Measurements from ENCODE around the gene OR51E2.
A peak's percentile ranks its signal among the peaks of the same experiment; 100 is the strongest.

The OR51E2 gene

DNA sequence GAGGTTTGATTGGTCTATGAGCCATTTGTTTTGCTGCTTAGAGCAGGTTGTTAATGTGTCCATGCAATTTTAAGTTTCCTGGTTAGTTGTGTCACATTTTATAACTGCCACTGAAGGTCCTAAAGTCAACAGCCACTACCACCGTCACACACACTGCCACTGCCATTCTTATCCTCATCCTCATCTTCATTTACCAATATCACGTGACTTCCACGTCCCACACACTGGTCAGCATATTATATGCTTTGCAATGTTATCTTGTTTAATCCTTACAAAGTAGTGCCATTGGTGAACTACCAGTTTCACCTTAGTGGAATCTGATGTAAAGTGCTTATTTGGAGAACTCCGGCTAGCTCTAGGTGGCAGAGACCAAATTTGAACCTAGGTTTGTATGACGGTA is 16.6 kb upstream of the OR51E2 start:
- H3K23ac ChIP-seq (ENCODE audit: low read length in 2 of 2), result no peak overlapping the region
- H3K4ac ChIP-seq (ENCODE audit: low read depth in 1 of 2, low read length in 2 of 2), result no peak overlapping the region
- 89% methylated on average over 1 of the region's 5 CpGs for WGBS
- no peak overlapping the region for H3K4me3 ChIP-seq (ENCODE audit: insufficient read depth in 1 of 2, low read depth in 1 of 2, low read length in 2 of 2)
- no peak overlapping the region for H4K91ac ChIP-seq (ENCODE audit: low read length)
- no peak overlapping the region for H2AFZ ChIP-seq (ENCODE audit: low read depth, low read length)
- H3K36me3 ChIP-seq (ENCODE audit: control insufficient read depth in 1 of 2, insufficient read depth in 2 of 2, low read depth in 1 of 2, low read length in 2 of 2), result no peaks in the 10 kb centered on the region
- H2BK5ac ChIP-seq (ENCODE audit: low read depth, low read length, poor library complexity, severe bottlenecking), result no peak overlapping the region
- H3K9ac ChIP-seq (ENCODE audit: low read length), result no peak overlapping the region
- no peaks in the 10 kb centered on the region for H3K4me1 ChIP-seq (ENCODE audit: control insufficient read depth, insufficient read depth, low read depth, low read length)
- no peak overlapping the region for H3K18ac ChIP-seq (ENCODE audit: low read depth in 1 of 2, low read length in 2 of 2)
- H2AK5ac ChIP-seq (ENCODE audit: low read length, severe bottlenecking), result no peak overlapping the region
- H2BK120ac ChIP-seq (ENCODE audit: low read depth, low read length), result no peak overlapping the region
- H2BK15ac ChIP-seq (ENCODE audit: low read depth, poor library complexity, severe bottlenecking), result no peak overlapping the region
- no peak overlapping the region for H4K8ac ChIP-seq (ENCODE audit: low read length)
- H2BK12ac ChIP-seq (ENCODE audit: low read length in 2 of 2), result no peak overlapping the region
- DNase-seq, result no peak
- H3K27me3 ChIP-seq (ENCODE audit: control insufficient read depth in 1 of 2, insufficient read depth in 1 of 2, low read length in 2 of 2), result peaks cover 0 to 5% of the 10 kb centered on the region in 2 experiments
- no peak overlapping the region for H3K27ac ChIP-seq (ENCODE audit: low read length, poor library complexity, severe bottlenecking)
- H3K79me1 ChIP-seq (replicated peaks; ENCODE audit: low read length, poor library complexity, severe bottlenecking), result no peaks in the 10 kb centered on the region
- H3K4me2 ChIP-seq (ENCODE audit: low read length, poor library complexity, severe bottlenecking), result no peak overlapping the region
- H3K9me3 ChIP-seq (ENCODE audit: control insufficient read depth, low read length), result no peaks in the 10 kb centered on the region
- H3K14ac ChIP-seq (ENCODE audit: low read length in 2 of 2), result no peak overlapping the region

DNA sequence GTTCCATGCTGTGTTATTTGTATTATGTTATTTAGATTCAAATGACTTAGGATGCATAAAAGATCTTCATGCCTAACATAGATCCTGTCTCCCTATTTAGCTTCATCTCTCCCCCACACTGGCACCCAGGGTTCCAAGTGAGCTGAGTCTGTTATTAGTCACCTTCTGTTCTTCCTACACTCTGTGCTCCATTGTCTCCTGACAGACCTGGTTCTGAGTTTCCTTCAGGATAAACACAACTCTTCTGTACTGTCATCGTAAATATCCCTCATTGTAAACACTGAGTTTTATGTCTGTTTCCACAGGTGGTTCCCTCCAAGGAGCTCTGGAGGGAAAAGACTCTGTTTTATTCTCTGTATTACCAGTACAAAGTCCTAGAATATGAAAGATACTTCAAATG is 15.6 kb upstream of the OR51E2 start:
- Histone ChIP-seq H3K18ac (ENCODE audit: low read depth in 1 of 2, low read length in 2 of 2) (no peak overlapping the region), H3K79me1 (replicated peaks; ENCODE audit: low read length, poor library complexity, severe bottlenecking) (no peaks in the 10 kb centered on the region), H2BK5ac (ENCODE audit: low read depth, low read length, poor library complexity, severe bottlenecking) (no peak overlapping the region), H3K23ac (ENCODE audit: low read length in 2 of 2) (no peak overlapping the region), H3K4me2 (ENCODE audit: low read length, poor library complexity, severe bottlenecking) (no peak overlapping the region), H2BK12ac (ENCODE audit: low read length in 2 of 2) (no peak overlapping the region), H3K9ac (ENCODE audit: low read length) (no peak overlapping the region), H3K4me1 (ENCODE audit: control insufficient read depth, insufficient read depth, low read depth, low read length) (no peaks in the 10 kb centered on the region), H3K4ac (ENCODE audit: low read depth in 1 of 2, low read length in 2 of 2) (no peak overlapping the region), H4K8ac (ENCODE audit: low read length) (no peak overlapping the region), H2BK120ac (ENCODE audit: low read depth, low read length) (no peak overlapping the region), H2AFZ (ENCODE audit: low read depth, low read length) (no peak overlapping the region), H4K91ac (ENCODE audit: low read length) (no peak overlapping the region), H2BK15ac (ENCODE audit: low read depth, poor library complexity, severe bottlenecking) (no peak overlapping the region), H3K27me3 (ENCODE audit: control insufficient read depth in 1 of 2, insufficient read depth in 1 of 2, low read length in 2 of 2) (peaks cover 0 to 5% of the 10 kb centered on the region in 2 experiments), H2AK5ac (ENCODE audit: low read length, severe bottlenecking) (no peak overlapping the region), H3K9me3 (ENCODE audit: control insufficient read depth, low read length) (no peaks in the 10 kb centered on the region), H3K14ac (ENCODE audit: low read length in 2 of 2) (no peak overlapping the region), H3K4me3 (ENCODE audit: insufficient read depth in 1 of 2, low read depth in 1 of 2, low read length in 2 of 2) (no peak overlapping the region), H3K27ac (ENCODE audit: low read length, poor library complexity, severe bottlenecking) (no peak overlapping the region), H3K36me3 (ENCODE audit: control insufficient read depth in 1 of 2, insufficient read depth in 2 of 2, low read depth in 1 of 2, low read length in 2 of 2) (no peaks in the 10 kb centered on the region)
- WGBS, result 20% methylated on average over 1 of the region's 1 CpG
- no peak for DNase-seq

DNA sequence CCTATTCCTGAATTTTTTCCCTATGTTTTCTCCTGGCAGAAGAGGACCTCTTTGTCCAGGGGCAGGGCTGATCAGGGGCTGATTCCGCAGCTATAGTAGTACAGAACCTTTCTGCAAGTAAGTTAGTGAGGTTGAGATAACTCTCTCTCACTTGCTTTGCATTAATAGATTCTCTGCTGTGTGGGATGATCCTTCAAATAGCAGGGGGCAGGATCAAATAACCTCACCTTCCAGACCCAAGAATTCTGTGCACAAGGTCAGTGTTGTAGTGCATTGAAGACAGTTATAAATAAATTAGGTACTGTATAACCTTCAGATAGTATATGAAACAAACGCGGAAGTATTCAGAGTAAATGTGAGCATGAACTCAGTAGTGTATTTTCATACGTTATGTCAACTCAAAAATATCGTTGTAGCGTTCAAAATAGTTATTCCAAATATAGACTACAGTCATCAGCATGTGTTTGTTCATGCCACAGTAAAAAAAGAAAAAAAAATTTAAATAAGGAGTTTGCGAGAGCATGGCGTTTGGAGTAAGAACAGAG is 7.2 kb upstream of the OR51E2 start:
- Histone ChIP-seq H3K4ac (ENCODE audit: low read depth in 1 of 2, low read length in 2 of 2) (no peak overlapping the region), H2BK120ac (ENCODE audit: low read depth, low read length) (no peak overlapping the region), H3K9me3 (ENCODE audit: control insufficient read depth, low read length) (no peaks in the 10 kb centered on the region), H2AK5ac (ENCODE audit: low read length, severe bottlenecking) (no peak overlapping the region), H4K91ac (ENCODE audit: low read length) (no peak overlapping the region), H3K4me1 (ENCODE audit: control insufficient read depth, insufficient read depth, low read depth, low read length) (no peaks in the 10 kb centered on the region), H3K9ac (ENCODE audit: low read length) (no peak overlapping the region), H3K36me3 (ENCODE audit: control insufficient read depth in 1 of 2, insufficient read depth in 2 of 2, low read depth in 1 of 2, low read length in 2 of 2) (no peaks in the 10 kb centered on the region), H3K18ac (ENCODE audit: low read depth in 1 of 2, low read length in 2 of 2) (no peak overlapping the region), H2BK15ac (ENCODE audit: low read depth, poor library complexity, severe bottlenecking) (no peak overlapping the region), H3K14ac (ENCODE audit: low read length in 2 of 2) (no peak overlapping the region), H2AFZ (ENCODE audit: low read depth, low read length) (no peak overlapping the region), H2BK5ac (ENCODE audit: low read depth, low read length, poor library complexity, severe bottlenecking) (no peak overlapping the region), H3K79me1 (replicated peaks; ENCODE audit: low read length, poor library complexity, severe bottlenecking) (no peaks in the 10 kb centered on the region), H2BK12ac (ENCODE audit: low read length in 2 of 2) (no peak overlapping the region), H4K8ac (ENCODE audit: low read length) (no peak overlapping the region), H3K27ac (ENCODE audit: low read length, poor library complexity, severe bottlenecking) (peak overlapping the region; percentile 86), H3K4me2 (ENCODE audit: low read length, poor library complexity, severe bottlenecking) (no peak overlapping the region), H3K23ac (ENCODE audit: low read length in 2 of 2) (no peak overlapping the region), H3K4me3 (ENCODE audit: insufficient read depth in 1 of 2, low read depth in 1 of 2, low read length in 2 of 2) (no peak overlapping the region), H3K27me3 (ENCODE audit: control insufficient read depth in 1 of 2, insufficient read depth in 1 of 2, low read length in 2 of 2) (peaks cover 0 to 5% of the 10 kb centered on the region in 2 experiments)
- WGBS, result 90% methylated on average over 6 of the region's 8 CpGs
- DNase-seq, result no peak

DNA sequence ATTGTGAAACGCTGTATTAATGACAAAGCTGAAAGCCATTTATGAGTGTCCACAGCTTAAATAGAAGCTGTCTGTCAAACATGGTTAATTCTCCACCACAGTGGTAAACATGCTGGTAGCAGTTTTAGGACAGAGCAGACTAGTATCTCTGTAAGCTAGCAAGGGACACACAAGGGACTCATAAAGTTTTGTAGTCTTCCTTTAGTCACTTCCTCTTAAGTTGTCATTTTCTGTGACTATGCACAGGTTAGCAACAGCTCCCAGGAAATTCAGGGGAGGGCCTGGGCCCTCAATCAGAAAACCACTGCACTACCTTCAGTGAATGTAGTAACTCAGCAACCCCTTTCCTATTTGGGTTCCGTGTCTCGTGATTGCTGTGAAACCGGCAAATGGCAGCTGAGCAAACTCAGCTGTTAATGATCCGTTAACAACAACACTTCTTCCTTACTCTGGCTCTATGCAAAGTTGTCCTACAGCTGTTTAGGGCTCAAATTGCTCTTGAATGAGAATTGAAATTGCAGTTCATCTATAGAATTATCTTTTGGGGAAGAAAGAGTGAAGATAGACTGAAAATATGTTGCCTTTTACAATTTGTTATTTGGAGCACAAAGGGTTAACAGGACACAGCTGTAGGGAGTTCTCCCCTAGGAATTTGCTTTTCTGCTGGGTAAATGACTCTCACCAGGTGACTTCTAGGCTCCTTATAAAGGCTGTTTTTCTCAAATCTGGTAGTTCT is 6.6 kb upstream of the OR51E2 start, which contains the start of gene MMP26:
MMP26 (plus strand) TSS at position 731 of the 736 bp plus-strand sequence.
- Histone ChIP-seq H3K4me1 (ENCODE audit: control insufficient read depth, insufficient read depth, low read depth, low read length) (no peaks in the 10 kb centered on the region), H2BK5ac (ENCODE audit: low read depth, low read length, poor library complexity, severe bottlenecking) (no peak within 1 kb of the TSS), H3K36me3 (ENCODE audit: control insufficient read depth in 1 of 2, insufficient read depth in 2 of 2, low read depth in 1 of 2, low read length in 2 of 2) (no peaks in the 10 kb centered on the region), H3K18ac (ENCODE audit: low read depth in 1 of 2, low read length in 2 of 2) (no peak within 1 kb of the TSS), H3K4me2 (ENCODE audit: low read length, poor library complexity, severe bottlenecking) (peak within 1 kb of the TSS; percentile 32), H3K14ac (ENCODE audit: low read length in 2 of 2) (no peak within 1 kb of the TSS), H3K27me3 (ENCODE audit: control insufficient read depth in 1 of 2, insufficient read depth in 1 of 2, low read length in 2 of 2) (no peaks in the 10 kb centered on the region), H4K8ac (ENCODE audit: low read length) (peak within 1 kb of the TSS; percentile 1), H4K91ac (ENCODE audit: low read length) (no peak within 1 kb of the TSS), H3K23ac (ENCODE audit: low read length in 2 of 2) (no peak within 1 kb of the TSS), H2BK120ac (ENCODE audit: low read depth, low read length) (peak within 1 kb of the TSS; percentile 34), H3K79me1 (replicated peaks; ENCODE audit: low read length, poor library complexity, severe bottlenecking) (no peaks in the 10 kb centered on the region), H2AK5ac (ENCODE audit: low read length, severe bottlenecking) (no peak within 1 kb of the TSS), H2BK12ac (ENCODE audit: low read length in 2 of 2) (no peak within 1 kb of the TSS), H2AFZ (ENCODE audit: low read depth, low read length) (no peak within 1 kb of the TSS), H3K4me3 (ENCODE audit: insufficient read depth in 1 of 2, low read depth in 1 of 2, low read length in 2 of 2) (no peak within 1 kb of the TSS), H3K9ac (ENCODE audit: low read length) (no peak within 1 kb of the TSS), H2BK15ac (ENCODE audit: low read depth, poor library complexity, severe bottlenecking) (no peak within 1 kb of the TSS), H3K4ac (ENCODE audit: low read depth in 1 of 2, low read length in 2 of 2) (no peak within 1 kb of the TSS), H3K27ac (ENCODE audit: low read length, poor library complexity, severe bottlenecking) (peak within 1 kb of the TSS; percentile 86), H3K9me3 (ENCODE audit: control insufficient read depth, low read length) (no peaks in the 10 kb centered on the region)
- DNase-seq, result peak; percentile 5
- 15% methylated on average over 5 of the region's 5 CpGs for WGBS
